A549 (cell line): ENCODE data around the gene ULK4.
"Not testable (repeated sequence)": the region's sequence is repeated elsewhere in the genome, so short reads cannot be mapped to it uniquely, and the experiment has no call there.

Experiments used
- ATOH8 ChIP-seq: fragments of 250-450 bp; sonication (Bioruptor Pico); IDR thresholded peaks from 2 replicates; pipeline ENCODE4 v1.5.0; 2020; ENCODE audit warnings: low read depth, mild to moderate bottlenecking, moderate library complexity
- CBX8 ChIP-seq: fragments of 200-600 bp; sonication (generic); IDR thresholded peaks from 2 replicates; pipeline ENCODE4 v1.6.1; 2016
- EP300 ChIP-seq, 2 experiments: fragments of >200 bp; sonication (Bioruptor Twin); formaldehyde crosslinking; IDR thresholded peaks; 2 replicates in 1 of 2; 3 replicates in 1 of 2; pipeline ENCODE4 v1.6.1; 2016 to 2017
- HES2 ChIP-seq: fragments of >200 bp; sonication (Bioruptor Twin); formaldehyde crosslinking; IDR thresholded peaks from 2 replicates; pipeline ENCODE4 v1.6.1; 2016
- KDM1A ChIP-seq: fragments of 200-600 bp; sonication (generic); IDR thresholded peaks from 2 replicates; pipeline ENCODE4 v1.6.1; 2016; ENCODE audit warnings: low read depth, mild to moderate bottlenecking
- KDM5A ChIP-seq: fragments of 200-600 bp; sonication (generic); IDR thresholded peaks from 2 replicates; pipeline ENCODE4 v1.6.1; 2016; ENCODE audit warnings: antibody characterized with exemption, mild to moderate bottlenecking
- NFE2L2 ChIP-seq: fragments of 150-350 bp; conservative IDR thresholded peaks from 2 replicates; pipeline ENCODE4 v1.6.1; 2014; ENCODE audit warnings: low read length
- POLR2A ChIP-seq: IDR thresholded peaks from 2 replicates; pipeline ENCODE4 v1.6.1; 2012; ENCODE audit warnings: mild to moderate bottlenecking, low read length
- SMC3 ChIP-seq: fragments of >200 bp; sonication (Bioruptor Twin); formaldehyde crosslinking; IDR thresholded peaks from 3 replicates; pipeline ENCODE4 v1.6.1; 2018; ENCODE audit warnings: inconsistent platforms
- USF2 ChIP-seq: fragments of 450-650 bp; IDR thresholded peaks from 2 replicates; pipeline ENCODE4 v1.6.1; 2014; ENCODE audit warnings: antibody characterized with exemption
- TF ChIP-seq, protein P1 (sequence below): fragments of >200 bp; sonication (Bioruptor Twin); formaldehyde crosslinking; IDR thresholded peaks from 3 replicates; pipeline ENCODE4 v1.5.1; 2016
- TF ChIP-seq, protein P2 (sequence below): IDR thresholded peaks from 2 replicates; pipeline ENCODE4 v1.6.1; 2012; ENCODE audit warnings: low read depth, borderline replicate concordance
- TF ChIP-seq, protein P3 (sequence below): IDR thresholded peaks from 2 replicates; pipeline ENCODE4 v1.6.1; 2012
- TF ChIP-seq, protein P4 (sequence below): fragments of 200-600 bp; sonication (generic); IDR thresholded peaks from 2 replicates; pipeline ENCODE4 v1.6.1; 2016; ENCODE audit warnings: antibody characterized with exemption, mild to moderate bottlenecking, moderate library complexity

GRCh38 chr3:41284934-41285333, 677.0 kb downstream of the ULK4 start:
- not testable (repeated sequence) for TF ChIP-seq USF2; HES2; EP300 (IDR thresholded peaks at IDR 0.05); POLR2A; CBX8; KDM5A; SMC3; KDM1A; ATOH8 (CRISPR knock-in tag); NFE2L2
- TF ChIP-seq, protein P1, sequence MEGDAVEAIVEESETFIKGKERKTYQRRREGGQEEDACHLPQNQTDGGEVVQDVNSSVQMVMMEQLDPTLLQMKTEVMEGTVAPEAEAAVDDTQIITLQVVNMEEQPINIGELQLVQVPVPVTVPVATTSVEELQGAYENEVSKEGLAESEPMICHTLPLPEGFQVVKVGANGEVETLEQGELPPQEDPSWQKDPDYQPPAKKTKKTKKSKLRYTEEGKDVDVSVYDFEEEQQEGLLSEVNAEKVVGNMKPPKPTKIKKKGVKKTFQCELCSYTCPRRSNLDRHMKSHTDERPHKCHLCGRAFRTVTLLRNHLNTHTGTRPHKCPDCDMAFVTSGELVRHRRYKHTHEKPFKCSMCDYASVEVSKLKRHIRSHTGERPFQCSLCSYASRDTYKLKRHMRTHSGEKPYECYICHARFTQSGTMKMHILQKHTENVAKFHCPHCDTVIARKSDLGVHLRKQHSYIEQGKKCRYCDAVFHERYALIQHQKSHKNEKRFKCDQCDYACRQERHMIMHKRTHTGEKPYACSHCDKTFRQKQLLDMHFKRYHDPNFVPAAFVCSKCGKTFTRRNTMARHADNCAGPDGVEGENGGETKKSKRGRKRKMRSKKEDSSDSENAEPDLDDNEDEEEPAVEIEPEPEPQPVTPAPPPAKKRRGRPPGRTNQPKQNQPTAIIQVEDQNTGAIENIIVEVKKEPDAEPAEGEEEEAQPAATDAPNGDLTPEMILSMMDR = not testable (repeated sequence)
- TF ChIP-seq, protein P2, sequence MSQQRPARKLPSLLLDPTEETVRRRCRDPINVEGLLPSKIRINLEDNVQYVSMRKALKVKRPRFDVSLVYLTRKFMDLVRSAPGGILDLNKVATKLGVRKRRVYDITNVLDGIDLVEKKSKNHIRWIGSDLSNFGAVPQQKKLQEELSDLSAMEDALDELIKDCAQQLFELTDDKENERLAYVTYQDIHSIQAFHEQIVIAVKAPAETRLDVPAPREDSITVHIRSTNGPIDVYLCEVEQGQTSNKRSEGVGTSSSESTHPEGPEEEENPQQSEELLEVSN = not testable (repeated sequence)
- TF ChIP-seq, protein P3, sequence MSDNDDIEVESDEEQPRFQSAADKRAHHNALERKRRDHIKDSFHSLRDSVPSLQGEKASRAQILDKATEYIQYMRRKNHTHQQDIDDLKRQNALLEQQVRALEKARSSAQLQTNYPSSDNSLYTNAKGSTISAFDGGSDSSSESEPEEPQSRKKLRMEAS = not testable (repeated sequence)
- TF ChIP-seq, protein P4, sequence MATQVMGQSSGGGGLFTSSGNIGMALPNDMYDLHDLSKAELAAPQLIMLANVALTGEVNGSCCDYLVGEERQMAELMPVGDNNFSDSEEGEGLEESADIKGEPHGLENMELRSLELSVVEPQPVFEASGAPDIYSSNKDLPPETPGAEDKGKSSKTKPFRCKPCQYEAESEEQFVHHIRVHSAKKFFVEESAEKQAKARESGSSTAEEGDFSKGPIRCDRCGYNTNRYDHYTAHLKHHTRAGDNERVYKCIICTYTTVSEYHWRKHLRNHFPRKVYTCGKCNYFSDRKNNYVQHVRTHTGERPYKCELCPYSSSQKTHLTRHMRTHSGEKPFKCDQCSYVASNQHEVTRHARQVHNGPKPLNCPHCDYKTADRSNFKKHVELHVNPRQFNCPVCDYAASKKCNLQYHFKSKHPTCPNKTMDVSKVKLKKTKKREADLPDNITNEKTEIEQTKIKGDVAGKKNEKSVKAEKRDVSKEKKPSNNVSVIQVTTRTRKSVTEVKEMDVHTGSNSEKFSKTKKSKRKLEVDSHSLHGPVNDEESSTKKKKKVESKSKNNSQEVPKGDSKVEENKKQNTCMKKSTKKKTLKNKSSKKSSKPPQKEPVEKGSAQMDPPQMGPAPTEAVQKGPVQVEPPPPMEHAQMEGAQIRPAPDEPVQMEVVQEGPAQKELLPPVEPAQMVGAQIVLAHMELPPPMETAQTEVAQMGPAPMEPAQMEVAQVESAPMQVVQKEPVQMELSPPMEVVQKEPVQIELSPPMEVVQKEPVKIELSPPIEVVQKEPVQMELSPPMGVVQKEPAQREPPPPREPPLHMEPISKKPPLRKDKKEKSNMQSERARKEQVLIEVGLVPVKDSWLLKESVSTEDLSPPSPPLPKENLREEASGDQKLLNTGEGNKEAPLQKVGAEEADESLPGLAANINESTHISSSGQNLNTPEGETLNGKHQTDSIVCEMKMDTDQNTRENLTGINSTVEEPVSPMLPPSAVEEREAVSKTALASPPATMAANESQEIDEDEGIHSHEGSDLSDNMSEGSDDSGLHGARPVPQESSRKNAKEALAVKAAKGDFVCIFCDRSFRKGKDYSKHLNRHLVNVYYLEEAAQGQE = not testable (repeated sequence)
